HCT116 (cell line): Measurements from ENCODE around the gene NFATC3. TPM values are rescaled to one million over a fixed set of nuclear protein-coding genes. Genes with fewer than 3 reads are reported as not detected.

Experiments
- ATAC-seq: fragments of 200-7000 bp; cut with Tn5 transposase; 2 replicates; pipeline ENCODE4 v1.9.1; 2020; ENCODE audit warnings: mild to moderate bottlenecking, moderate library complexity
- BruUV-seq: library from RNA; stranded (reverse); fragments of 400-500 nt; replicated peaks from 2 replicates; lab custom pipeline; 2021; lab: Mats Ljungman, UMichigan
- CTCF ChIA-PET: fragments of 300-600 bp; sonication (Branson Sonifier 250); formaldehyde crosslinking; loops from one replicate; lab custom pipeline; 2021; ENCODE audit warnings: antibody characterized with exemption; lab: Charles Lee
- POLR2A ChIA-PET: fragments of 300-600, 350-600 bp; sonication (Branson Sonifier 250); formaldehyde crosslinking; loops from one replicate; lab custom pipeline; 2021; ENCODE audit warnings: antibody characterized with exemption; lab: Charles Lee
- RAD21 ChIA-PET, 2 experiments: fragments of 300-600 bp; sonication (Branson Sonifier 250); formaldehyde crosslinking; loops; one replicate each; lab custom pipeline; 2023; ENCODE audit warnings: low total read pairs in 2 of 2; ENCODE audit not compliant: uncharacterized antibody in 2 of 2, unreplicated experiment in 2 of 2, low non-redundant PET in 1 of 2; lab: Charles Lee
- DNase-seq: peaks from one replicate; pipeline ENCODE4 v3.0.0-alpha.2; 2010; ENCODE audit warnings: low read depth, low spot score
- H2AFZ ChIP-seq: fragments of 200-600 bp; shearing (Covaris generic), sonication (generic); 2 replicates; pipeline ENCODE4 v1.6.1; 2017; ENCODE audit warnings: low read depth, mixed run types, mixed read lengths, antibody characterized with exemption, low read length; ENCODE audit not compliant: poor library complexity, severe bottlenecking
- H3K27ac ChIP-seq: 2 replicates; pipeline ENCODE4 v1.5.1; 2012; ENCODE audit warnings: low read depth, low read length
- H3K27me3 ChIP-seq: fragments of 200-600 bp; sonication (generic); 2 replicates; pipeline ENCODE4 v1.6.1; 2016; ENCODE audit warnings: mixed run types, low read length, mixed read lengths; ENCODE audit not compliant: insufficient read depth
- H3K36me3 ChIP-seq, 2 experiments: fragments of 200-500 bp in 1 of 2; fragments of 200-600 bp in 1 of 2; sonication (Bioruptor generic) in 1 of 2; sonication (generic) in 1 of 2; 2 replicates each; pipeline versions ENCODE4 v1.5.1 to v1.6.1; 2014 to 2016; ENCODE audit warnings: low read length in 2 of 2, inconsistent platforms in 1 of 2, mixed read lengths in 1 of 2, mixed run types in 1 of 2; ENCODE audit not compliant: insufficient read depth in 2 of 2, control insufficient read depth in 1 of 2
- H3K4me1 ChIP-seq, 2 experiments: fragments of 200-600 bp in 1 of 2; sonication (generic) in 1 of 2; 2 replicates each; pipeline versions ENCODE4 v1.5.1 to v1.6.1; 2012 to 2017; ENCODE audit warnings: low read length in 2 of 2, inconsistent platforms in 1 of 2, mild to moderate bottlenecking in 1 of 2, mixed read lengths in 1 of 2, mixed run types in 1 of 2, moderate library complexity in 1 of 2; ENCODE audit not compliant: insufficient read depth in 2 of 2, control insufficient read depth in 1 of 2
- H3K4me2 ChIP-seq: fragments of 200-600 bp; sonication (generic); 2 replicates; pipeline ENCODE4 v1.6.1; 2017; ENCODE audit warnings: mixed run types, low read length, mixed read lengths
- H3K4me3 ChIP-seq, 2 experiments: fragments of 200-600 bp in 1 of 2; sonication (generic) in 1 of 2; replicated peaks in 1 of 2; 2 replicates each; pipeline ENCODE4 v1.5.1; 2011 to 2016; ENCODE audit warnings: low read length in 2 of 2, control low read depth in 1 of 2, low read depth in 1 of 2, mild to moderate bottlenecking in 1 of 2, mixed read lengths in 1 of 2, mixed run types in 1 of 2
- H3K79me2 ChIP-seq: fragments of 200-600 bp; sonication (generic); 2 replicates; pipeline ENCODE4 v1.6.1; 2017; ENCODE audit warnings: mild to moderate bottlenecking, mixed run types, low read length, moderate library complexity, mixed read lengths; ENCODE audit not compliant: insufficient read depth
- H3K9ac ChIP-seq: fragments of 200-600 bp; sonication (generic); 2 replicates; pipeline ENCODE4 v1.6.1; 2016; ENCODE audit warnings: low read length, mixed read lengths
- H3K9me2 ChIP-seq: fragments of 200-600 bp; sonication (generic), shearing (Covaris generic); 2 replicates; pipeline ENCODE4 v1.6.1; 2017; ENCODE audit warnings: mixed run types, mild to moderate bottlenecking, moderate library complexity; ENCODE audit not compliant: insufficient read depth
- H3K9me3 ChIP-seq, 2 experiments: fragments of 200-500 bp in 1 of 2; fragments of 200-600 bp in 1 of 2; sonication (Bioruptor generic) in 1 of 2; sonication (generic) in 1 of 2; 2 replicates each; pipeline ENCODE4 v1.6.1; 2014 to 2017; ENCODE audit warnings: low read length in 2 of 2, mixed read lengths in 2 of 2, inconsistent platforms in 1 of 2, low read depth in 1 of 2, mild to moderate bottlenecking in 1 of 2, mixed run types in 1 of 2, moderate library complexity in 1 of 2; ENCODE audit not compliant: control insufficient read depth in 1 of 2, insufficient read depth in 1 of 2
- H4K20me1 ChIP-seq: fragments of 200-600 bp; sonication (generic), shearing (Covaris generic); 2 replicates; pipeline ENCODE4 v1.6.1; 2017; ENCODE audit warnings: mixed run types, mild to moderate bottlenecking, moderate library complexity; ENCODE audit not compliant: insufficient read depth
- ATF3 ChIP-seq: IDR thresholded peaks from 2 replicates; pipeline ENCODE4 v1.6.1; 2012
- EZH2 ChIP-seq: fragments of 200-600 bp; sonication (generic); IDR thresholded peaks from 2 replicates; pipeline ENCODE4 v1.6.1; 2017; ENCODE audit warnings: antibody characterized with exemption, mixed run types
- EZH2phosphoT487 ChIP-seq: fragments of 200-600 bp; IDR thresholded peaks from 2 replicates; pipeline ENCODE4 v1.6.1; 2018; ENCODE audit warnings: antibody characterized with exemption, borderline replicate concordance
- FOSL1 ChIP-seq: IDR thresholded peaks from 2 replicates; pipeline ENCODE4 v1.6.1; 2012; ENCODE audit warnings: low read depth
- POLR2A ChIP-seq: IDR thresholded peaks from 2 replicates; pipeline ENCODE4 v1.7.0; 2011; ENCODE audit warnings: borderline replicate concordance; ENCODE audit not compliant: insufficient read depth, insufficient read length; ENCODE audit errors: extremely low read depth
- REST ChIP-seq: IDR thresholded peaks from 2 replicates; pipeline ENCODE4 v1.6.1; 2012; ENCODE audit warnings: low read depth
- SIN3A ChIP-seq: IDR thresholded peaks from 2 replicates; pipeline ENCODE4 v1.6.1; 2012; ENCODE audit warnings: low read depth
- SRF ChIP-seq: IDR thresholded peaks from 2 replicates; pipeline ENCODE4 v1.6.1; 2012; ENCODE audit warnings: low read depth
- intact Hi-C: fragments of 100-400 bp; cut with micrococcal nuclease; formaldehyde crosslinking; loops from 2 replicates; pipeline ENCODE4 v1.10.0; 2022
- total RNA-seq: library from RNA; stranded (reverse); gene quantifications from one replicate; pipeline ENCODE4 v1.2.1, GENCODE V29; 2021; ENCODE audit not compliant: unreplicated experiment

Gene NFATC3
- total RNA-seq, 1 experiment from 2014 or later = 25.6 TPM

GRCh38 chr16:68273459-68273858, 188.3 kb downstream of the NFATC3 start:
- TF ChIP-seq POLR2A (no peak), FOSL1 (no peak), SIN3A (no peak), EZH2phosphoT487 (no peak), EZH2 (no peak), REST (no peak), ATF3 (no peak), SRF (no peak)
- DNase-seq (no peak), ATAC-seq (no peak)
- Histone ChIP-seq H3K27me3 (no peaks in the 10 kb centered on the region), H3K9me3 (no peaks in the 10 kb centered on the region), H4K20me1 (peaks cover 15% of the 10 kb centered on the region; the same call in 1 of the 2 replicates), H3K4me2 (no peak overlapping the region), H3K9me2 (no peaks in the 10 kb centered on the region), H3K4me3 (no peak overlapping the region), H2AFZ (no peak overlapping the region), H3K27ac (no peak overlapping the region), H3K36me3 (peaks cover 0 to 13% of the 10 kb centered on the region in 2 experiments; a peak in 2 of 4 replicates), H3K79me2 (peaks cover 71% of the 10 kb centered on the region), H3K9ac (no peak overlapping the region), H3K4me1 (no peaks in the 10 kb centered on the region; a peak in 1 of 4 replicates)
- ChIA-PET POLR2A (no interaction called here), RAD21 (no interaction called here), CTCF (interaction anchor here (1.2 kb wide), 1 partner anchor 9 kb away, joined by 4 read pairs; the partner anchor contains the start of gene SLC7A6)
- BruUV-seq = no TSS peak
- intact Hi-C loops = no loop called here
